Sigmoid colon (tissue), 7 donors: Measurements from ENCODE around the gene OLIG1. TPM values are rescaled to one million over a fixed set of nuclear protein-coding genes. Genes with fewer than 3 reads are reported as not detected.

Source experiments
- DNase-seq: peaks from one replicate; pipeline ENCODE4 v3.0.0-alpha.2; 2019
- H3K27ac ChIP-seq, 4 donors: fragments of 200-600 bp; sonication (generic); one replicate each; pipeline ENCODE4 v1.5.1; 2016 to 2019; ENCODE audit warnings: mild to moderate bottlenecking in 1 of 4
- H3K27me3 ChIP-seq, 3 donors: fragments of 200-600 bp; sonication (generic); one replicate each; pipeline ENCODE4 v1.5.1; 2019; ENCODE audit warnings: mild to moderate bottlenecking in 1 of 3
- H3K36me3 ChIP-seq, 4 donors: fragments of 200-600 bp; sonication (generic); one replicate each; pipeline ENCODE4 v1.5.1; 2016 to 2019
- H3K4me1 ChIP-seq, 4 donors: fragments of 200-600 bp; sonication (generic); one replicate each; pipeline ENCODE4 v1.5.1; 2017 to 2019
- H3K4me3 ChIP-seq, 4 donors: fragments of 200-600 bp; sonication (generic); one replicate each; pipeline ENCODE4 v1.5.1; 2017 to 2019; ENCODE audit warnings: mild to moderate bottlenecking in 2 of 4, moderate library complexity in 1 of 4
- H3K9me3 ChIP-seq, 4 donors: fragments of 200-600 bp in 3 of 4; sonication (generic) in 3 of 4; one replicate each; pipeline versions ENCODE4 v1.5.1 to v1.6.1; 2013 to 2019
- CTCF ChIP-seq, 4 experiments: fragments of 450-650 bp in 3 of 4; fragments of 200-600 bp in 1 of 4; IDR thresholded peaks; one replicate each; pipeline ENCODE4 v1.5.1; 2016 to 2019; ENCODE audit warnings: antibody characterized with exemption in 4 of 4, mild to moderate bottlenecking in 3 of 4, moderate library complexity in 2 of 4
- EP300 ChIP-seq, 4 donors: sonication (generic); formaldehyde crosslinking; IDR thresholded peaks; one replicate each; pipeline ENCODE4 v1.6.1; 2017; ENCODE audit warnings: antibody characterized with exemption in 4 of 4
- POLR2A ChIP-seq, 2 donors: fragments of 450-650 bp; IDR thresholded peaks; one replicate each; pipeline ENCODE4 v1.6.1; 2016; ENCODE audit warnings: antibody characterized with exemption in 2 of 2, mild to moderate bottlenecking in 2 of 2, moderate library complexity in 2 of 2
- POLR2AphosphoS5 ChIP-seq, 4 donors: sonication (generic); formaldehyde crosslinking; IDR thresholded peaks; one replicate each; pipeline ENCODE4 v1.6.1; 2017; ENCODE audit warnings: antibody characterized with exemption in 4 of 4
- WGBS, 2 donors: extraction: QIAGEN DNeasy Blood & Tissue Kit; methylation state at CpG; one replicate each; pipeline ENCODE4 v1.1.7; 2013; 5-methylcytosine and 5-hydroxymethylcytosine counted together
- intact Hi-C: fragments of 100-400 bp; cut with DNase I; formaldehyde crosslinking; loops from one replicate; pipeline ENCODE4 v1.15.1; 2023
- polyA plus RNA-seq, 3 donors: library from polyadenylated mRNA; stranded (reverse); fragments of 200-250 nt; gene quantifications; one replicate each; pipeline ENCODE4 v1.2.3, GENCODE V29; 2013
- total RNA-seq, 4 donors: library from RNA; depleted of rRNA; stranded (reverse); fragments of >200 nt; gene quantifications; one replicate each; pipeline ENCODE4 v1.1.0, GENCODE V29; 2016
- donor health status: healthy with polysubstance abuse.
- donor health status: Bipolar disorder and iron deficiency.
- donor health status: healthy.

OLIG1 gene
- total and polyA plus RNA-seq, 7 donors = not detected

GRCh38 chr21:33110340-33110715 is 40.4 kb downstream of the OLIG1 start:
- H3K27me3 ChIP-seq = peaks cover 12 to 72% (median 42%) of the 10 kb centered on the region in 3 donors
- peaks cover 0 to 10% (median 7%) of the 10 kb centered on the region in 4 donors for H3K4me1 ChIP-seq
- WGBS, 2 donors = 70% methylated on average over 9 of the region's 9 CpGs
- H3K4me3 ChIP-seq = no peak overlapping the region
- no peaks in the 10 kb centered on the region for H3K9me3 ChIP-seq
- H3K36me3 ChIP-seq = no peaks in the 10 kb centered on the region
- DNase-seq = peak; percentile 24
- no peak overlapping the region for H3K27ac ChIP-seq
- TF ChIP-seq POLR2A (IDR thresholded peaks at IDR 0.05) = no peak
- no peak for TF ChIP-seq POLR2AphosphoS5 (IDR thresholded peaks at IDR 0.05)
- no peak for TF ChIP-seq CTCF (IDR thresholded peaks at IDR 0.05)
- TF ChIP-seq EP300 (IDR thresholded peaks at IDR 0.05) = no peak
- intact Hi-C loops = no loop called here

GRCh38 chr21:33111577-33111976 is 41.6 kb downstream of the OLIG1 start:
- Histone ChIP-seq H3K27me3 (peaks cover 13 to 83% (median 42%) of the 10 kb centered on the region in 3 donors), H3K9me3 (no peaks in the 10 kb centered on the region), H3K36me3 (no peaks in the 10 kb centered on the region), H3K27ac (no peak overlapping the region), H3K4me1 (peaks cover 0 to 10% (median 7%) of the 10 kb centered on the region in 4 donors), H3K4me3 (no peak overlapping the region)
- DNase-seq = no peak
- TF ChIP-seq EP300 (IDR thresholded peaks at IDR 0.05) = no peak
- 66 to 67% methylated on average over 6 of the region's 6 CpGs for WGBS, 2 donors
- intact Hi-C loops = no loop called here

GRCh38 chr21:33112151-33112550 is 42.2 kb downstream of the OLIG1 start:
- 63 to 70% methylated on average over 5 of the region's 5 CpGs for WGBS, 2 donors

GRCh38 chr21:33112681-33113080 is 42.7 kb downstream of the OLIG1 start:
- 36 to 58% methylated on average over 4 of the region's 4 CpGs for WGBS, 2 donors
- Histone ChIP-seq H3K27ac (no peak overlapping the region), H3K27me3 (peaks cover 17 to 86% (median 46%) of the 10 kb centered on the region in 3 donors), H3K36me3 (no peaks in the 10 kb centered on the region), H3K4me1 (peaks cover 0 to 10% (median 7%) of the 10 kb centered on the region in 4 donors), H3K4me3 (no peak overlapping the region), H3K9me3 (no peaks in the 10 kb centered on the region)
- TF ChIP-seq EP300 (IDR thresholded peaks at IDR 0.05) (no peak), CTCF (IDR thresholded peaks at IDR 0.05) (no peak), POLR2AphosphoS5 (IDR thresholded peaks at IDR 0.05) (no peak), POLR2A (IDR thresholded peaks at IDR 0.05) (no peak)
- intact Hi-C loops = no loop called here
- DNase-seq = no peak

More at GRCh38 chr21:33112151-33112550, 42.2 kb downstream of the OLIG1 start:
- TF ChIP-seq POLR2A (IDR thresholded peaks at IDR 0.05) = no peak
- no peak for TF ChIP-seq EP300 (IDR thresholded peaks at IDR 0.05)
- TF ChIP-seq CTCF (IDR thresholded peaks at IDR 0.05) = no peak
- TF ChIP-seq POLR2AphosphoS5 (IDR thresholded peaks at IDR 0.05) = no peak
- H3K9me3 ChIP-seq = no peaks in the 10 kb centered on the region
- peak; percentile 3 for DNase-seq
- no peak overlapping the region for H3K27ac ChIP-seq
- intact Hi-C loops = no loop called here
- no peak overlapping the region for H3K4me3 ChIP-seq
- H3K27me3 ChIP-seq = peaks cover 17 to 83% (median 42%) of the 10 kb centered on the region in 3 donors
- H3K4me1 ChIP-seq = peaks cover 0 to 10% (median 7%) of the 10 kb centered on the region in 4 donors
- no peaks in the 10 kb centered on the region for H3K36me3 ChIP-seq

GRCh38 chr21:33113131-33113530 is 43.2 kb downstream of the OLIG1 start:
- intact Hi-C loops = no loop called here
- TF ChIP-seq POLR2AphosphoS5 (IDR thresholded peaks at IDR 0.05) (no peak), POLR2A (IDR thresholded peaks at IDR 0.05) (no peak), CTCF (IDR thresholded peaks at IDR 0.05) (no peak), EP300 (IDR thresholded peaks at IDR 0.05) (no peak)
- Histone ChIP-seq H3K27ac (no peak overlapping the region), H3K9me3 (no peaks in the 10 kb centered on the region), H3K27me3 (peaks cover 17 to 86% (median 42%) of the 10 kb centered on the region in 3 donors), H3K4me3 (no peak overlapping the region), H3K4me1 (peaks cover 0 to 10% (median 7%) of the 10 kb centered on the region in 4 donors), H3K36me3 (no peaks in the 10 kb centered on the region)
- DNase-seq = peak; percentile 38
- whole genome bisulfite sequencing, 2 donors = 61 to 73% methylated on average over 13 of the region's 13 CpGs
